ENCODE results near the gene PRKACB. TPM values are rescaled to one million over a fixed set of nuclear protein-coding genes. Genes with fewer than 3 reads are reported as not detected.

PRKACB gene
- total and polyA plus RNA-seq, 2 of the 8 experiments (the other 6 are each of a cell fraction or from before 2014, with no cell fraction given) = 7.8 to 31.0 TPM

GRCh38 chr1:84101204-84101603, 42.9 kb upstream of the PRKACB start (continued):
- no peak for TF ChIP-seq CBX8 (IDR thresholded peaks at IDR 0.05; ENCODE audit: borderline replicate concordance, low read depth, low read length)
- TF ChIP-seq CTBP2 (IDR thresholded peaks at IDR 0.05; ENCODE audit: borderline replicate concordance, insufficient read depth, insufficient read length, low read length) = no peak
- TF ChIP-seq ASH2L (IDR thresholded peaks at IDR 0.05; ENCODE audit: low read length) = no peak

All from H1 (cell line).